HG03432 (cell line): ENCODE results near the gene FER.
"Not testable (repeated sequence)": the region's sequence is repeated elsewhere in the genome, so short reads cannot be mapped to it uniquely, and the experiment has no call there.

ENCODE experiments used
- ATAC-seq: cut with Tn5 transposase; IDR thresholded peaks from one replicate; pipeline ENCODE4 v1.9.1; 2021; ENCODE audit warnings: mild to moderate bottlenecking, moderate library complexity; ENCODE audit not compliant: unreplicated experiment

Gene FER

DNA sequence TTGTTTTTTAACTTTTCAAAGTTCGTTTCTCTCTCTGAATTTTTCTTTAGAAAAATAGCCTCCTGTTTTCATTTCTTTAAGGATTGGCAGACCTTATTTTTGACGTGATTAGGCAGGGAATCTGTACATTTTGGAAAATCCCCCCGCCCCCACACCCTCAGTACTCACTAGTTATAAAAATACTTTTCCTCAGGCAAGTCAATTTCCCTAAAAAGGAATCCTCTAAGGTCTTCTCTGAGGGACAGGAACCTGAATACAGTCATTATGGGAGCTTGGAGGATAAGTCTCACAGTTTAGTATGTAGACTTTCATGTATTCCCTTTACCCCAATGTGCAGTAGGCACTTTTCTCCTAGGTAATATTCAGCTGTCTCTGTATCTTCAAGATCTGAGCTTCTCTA, 3.9 kb upstream of the FER start:
- ATAC-seq: no peak

DNA sequence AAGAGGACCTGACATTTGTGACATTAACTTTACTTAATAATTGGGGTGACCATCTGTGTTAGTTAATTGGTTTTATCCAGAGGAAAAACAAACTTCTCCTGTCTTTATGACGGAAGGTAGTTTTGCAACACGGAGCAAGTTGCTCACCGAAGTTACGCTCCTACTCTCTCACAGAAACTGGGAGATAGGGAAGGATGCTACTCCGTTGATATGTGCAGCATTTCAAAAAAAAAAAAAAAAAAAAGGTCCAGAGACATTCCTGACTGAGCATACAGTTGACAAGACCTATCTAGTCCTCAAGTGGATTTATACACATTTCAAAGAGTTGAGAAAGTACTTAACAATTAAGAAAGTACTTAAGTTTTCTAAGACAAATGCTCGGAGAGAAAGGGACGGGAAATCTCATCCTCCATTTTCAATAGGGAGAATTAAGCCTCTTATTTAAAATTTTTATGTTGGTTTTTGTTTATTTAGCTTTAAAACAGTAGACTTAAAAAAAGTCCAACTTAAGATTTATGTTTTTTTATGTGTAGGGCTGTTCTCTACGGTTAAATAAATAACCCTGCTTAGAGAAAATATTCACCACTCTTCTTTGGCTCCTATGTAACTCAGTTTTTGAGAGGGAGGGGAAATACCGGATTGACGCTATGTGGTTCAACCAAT, 455 bp upstream of the FER start:
- no peak for ATAC-seq

DNA sequence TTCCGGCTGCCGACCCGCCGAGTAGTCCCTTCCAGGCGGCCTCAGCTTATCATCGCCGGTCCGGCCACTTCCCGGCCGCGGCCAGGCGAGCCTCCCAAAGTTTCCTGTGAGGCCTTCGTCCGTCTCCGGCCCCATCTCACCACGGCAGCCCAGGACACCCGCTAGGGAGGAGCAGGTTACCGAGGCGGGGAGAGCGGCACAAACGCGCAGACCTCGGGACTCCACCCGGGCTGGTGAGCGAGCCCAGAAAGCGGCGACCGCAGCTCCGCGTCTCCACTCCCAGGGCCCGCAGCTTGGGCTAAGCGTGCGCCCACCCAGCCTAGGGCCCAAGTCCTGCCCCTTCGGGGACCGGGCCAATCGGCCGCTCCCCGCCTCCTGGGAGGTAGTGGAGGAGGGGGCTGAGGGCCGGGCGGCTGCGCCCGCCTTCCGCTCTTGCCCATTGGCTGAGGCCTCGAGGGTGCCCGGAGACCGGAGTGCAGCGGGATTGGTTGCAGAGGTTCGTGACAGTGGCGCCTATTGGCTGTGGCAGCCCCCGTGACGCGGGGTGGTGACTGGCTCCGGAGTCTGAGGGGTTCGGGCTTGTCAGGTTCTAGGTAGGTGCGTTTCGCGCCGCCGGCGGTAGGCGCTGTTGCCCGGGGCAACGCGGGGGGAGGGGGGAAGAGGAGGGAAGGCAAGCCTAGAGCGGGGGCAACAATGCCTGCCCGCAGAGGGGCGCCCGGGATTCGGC, 867 bp downstream of the FER start:
- peak; percentile 96 for ATAC-seq

DNA sequence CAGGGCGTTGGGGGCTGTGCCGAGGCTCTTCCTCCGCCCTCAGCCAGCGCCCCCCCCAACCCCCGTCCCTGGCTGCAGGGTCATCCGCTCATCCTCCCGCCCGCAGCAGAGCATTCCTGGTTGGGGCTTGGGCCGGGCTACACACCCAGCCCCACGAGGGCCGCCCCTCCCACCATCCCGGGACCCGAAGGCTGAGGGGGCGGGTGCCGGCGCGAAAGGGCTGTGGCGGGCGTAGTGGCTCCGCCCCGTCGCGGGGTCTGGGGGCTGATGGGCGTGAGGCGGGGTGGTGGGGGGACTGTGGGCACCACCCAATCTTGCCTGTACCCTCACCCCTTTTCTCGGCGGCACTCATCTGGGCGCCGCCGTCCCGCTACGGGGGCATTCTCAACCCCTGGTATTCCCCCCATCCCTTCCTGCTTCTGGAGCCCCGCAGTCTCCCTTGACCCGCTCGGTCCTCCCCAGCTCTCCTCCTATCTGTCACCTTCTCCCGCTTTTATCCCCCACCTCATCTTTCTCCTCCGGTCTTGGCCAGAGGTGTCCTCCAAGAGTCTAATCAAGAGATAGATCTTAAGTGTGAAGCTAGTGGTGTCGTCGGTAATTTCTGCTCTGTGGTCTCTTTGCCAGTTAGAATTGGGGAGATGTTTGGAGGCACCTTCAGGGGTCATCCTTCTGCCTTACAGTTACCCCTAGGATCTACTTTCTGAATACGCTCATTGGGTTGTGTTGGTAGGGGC, 1.6 kb downstream of the FER start:
- ATAC-seq: peak; percentile 43

DNA sequence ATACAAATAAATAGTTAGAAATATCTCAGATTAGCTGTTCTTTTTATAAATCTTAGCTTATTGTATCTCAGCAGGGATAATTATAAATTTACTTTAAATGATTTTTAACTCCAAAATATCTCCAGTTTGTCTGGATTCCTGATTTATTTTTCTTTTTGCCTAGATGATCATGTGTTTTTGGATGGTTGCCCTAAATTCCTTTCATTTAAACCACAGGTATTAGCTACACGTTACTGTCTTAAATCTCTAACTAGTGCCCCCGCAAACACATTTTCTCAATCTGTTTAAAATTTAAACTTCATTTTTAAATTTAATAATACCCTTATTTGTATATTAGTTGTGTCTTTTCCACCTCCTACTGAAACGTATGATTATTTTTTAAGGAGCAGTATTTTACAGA, 5.6 kb downstream of the FER start:
- no peak for ATAC-seq

DNA sequence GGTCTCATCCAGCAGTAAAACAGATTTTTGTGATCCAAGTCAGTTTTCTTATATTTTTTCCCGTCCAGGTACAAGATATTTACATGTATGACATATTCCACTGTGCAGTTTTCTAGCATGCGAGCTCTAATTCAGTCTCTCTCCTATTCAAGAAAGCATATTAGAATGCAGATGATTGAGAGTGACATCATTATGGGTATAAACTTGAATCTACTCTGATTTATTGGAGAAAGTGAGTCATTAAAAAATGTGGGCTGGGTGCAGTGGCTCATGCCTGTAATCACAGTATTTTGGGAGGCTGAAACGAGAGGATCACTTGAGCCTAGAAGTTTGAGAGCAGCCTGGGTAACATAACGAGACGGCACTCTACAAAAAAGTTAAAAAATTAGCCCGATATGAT, 6.2 kb downstream of the FER start:
- ATAC-seq: no peak

DNA sequence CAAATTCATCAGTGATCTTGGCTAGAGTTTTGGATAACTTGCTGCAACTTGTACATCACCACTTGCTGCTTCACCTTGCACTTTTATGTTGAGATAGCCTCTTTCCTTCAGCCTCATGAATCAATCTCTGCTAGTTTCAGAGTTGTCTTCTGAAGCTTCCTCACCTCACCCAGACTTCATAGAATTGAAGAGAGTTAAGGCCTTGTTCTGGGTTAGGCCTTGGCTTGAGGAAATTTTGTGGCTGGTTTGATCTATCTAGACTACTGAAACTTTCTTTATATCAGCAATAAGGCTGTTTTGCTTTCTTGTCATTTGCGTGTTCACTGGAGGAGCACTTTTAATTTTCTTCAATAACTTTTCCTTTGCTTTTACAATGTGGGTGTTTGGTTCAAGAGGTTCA, 12.8 kb downstream of the FER start:
- ATAC-seq: no peak

DNA sequence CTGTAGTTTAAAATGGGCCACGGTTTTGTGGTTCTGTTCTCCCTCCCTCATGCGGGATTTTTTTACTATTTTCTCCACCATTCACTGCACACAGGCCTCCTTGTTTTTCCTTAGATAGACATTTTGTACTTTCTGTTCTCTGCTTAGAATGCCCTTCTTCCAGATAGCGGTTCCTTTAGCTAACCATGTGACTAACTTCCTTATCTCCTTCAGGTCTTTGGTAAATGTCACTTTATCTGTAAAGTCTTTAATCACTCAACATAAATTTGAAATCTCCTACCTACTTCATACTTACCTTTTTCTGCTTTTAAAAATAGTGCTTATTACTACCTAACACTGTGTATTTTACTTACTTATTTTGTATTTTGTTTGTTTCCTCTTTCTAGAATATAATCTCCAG, 15.0 kb downstream of the FER start:
- ATAC-seq: no peak

DNA sequence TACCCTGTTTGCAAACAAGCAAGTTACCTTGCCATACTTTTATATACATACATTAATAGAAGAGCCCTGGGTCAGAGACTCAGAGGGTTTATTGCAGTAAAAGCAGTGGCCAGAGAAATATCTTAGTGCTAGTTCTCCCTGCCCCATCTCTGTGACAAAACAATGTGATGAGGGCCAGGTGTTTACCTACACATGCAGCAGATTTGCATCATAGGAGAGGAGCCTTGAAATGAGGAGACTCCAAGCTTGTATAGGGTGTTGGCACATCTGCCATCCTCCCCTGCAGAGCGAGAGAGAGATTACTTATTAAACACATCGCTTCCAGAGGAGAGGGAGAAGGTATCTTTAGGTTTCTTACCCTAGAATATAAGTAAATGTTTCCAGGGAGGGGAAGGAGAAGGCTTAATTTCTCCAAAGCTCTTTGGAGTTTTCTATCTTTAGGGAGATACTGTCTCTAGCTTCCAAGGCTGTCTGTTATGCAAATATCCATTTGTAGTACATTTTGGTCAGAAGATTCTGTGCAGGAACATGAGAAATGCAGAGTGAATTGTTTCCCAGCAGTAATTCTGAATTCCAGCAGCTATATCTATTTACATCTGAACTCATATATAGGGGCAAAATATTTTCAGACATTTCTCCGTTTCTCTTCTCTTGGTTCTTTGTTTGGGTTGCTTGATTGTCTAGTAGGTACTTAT, 15.7 kb downstream of the FER start:
- ATAC-seq: no peak

DNA sequence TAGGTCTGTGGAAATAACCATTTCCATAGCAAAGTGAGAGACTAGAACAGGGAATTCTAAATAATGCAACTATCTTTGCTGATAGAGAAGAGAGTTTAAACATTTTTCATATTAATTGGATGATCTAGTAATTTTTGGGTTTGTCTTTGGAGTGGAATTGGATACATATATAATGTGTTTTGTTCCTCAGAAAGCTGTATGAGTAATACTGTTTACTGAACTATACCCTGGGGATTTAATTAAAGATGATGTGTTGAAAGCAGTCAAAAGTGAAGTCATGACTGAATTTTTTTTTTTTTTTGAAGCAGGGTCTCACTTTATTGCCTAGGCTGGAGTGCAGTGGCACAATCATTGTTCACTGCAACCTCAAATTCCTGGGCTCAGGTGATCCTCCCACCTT, 17.9 kb downstream of the FER start:
- no peak for ATAC-seq

DNA sequence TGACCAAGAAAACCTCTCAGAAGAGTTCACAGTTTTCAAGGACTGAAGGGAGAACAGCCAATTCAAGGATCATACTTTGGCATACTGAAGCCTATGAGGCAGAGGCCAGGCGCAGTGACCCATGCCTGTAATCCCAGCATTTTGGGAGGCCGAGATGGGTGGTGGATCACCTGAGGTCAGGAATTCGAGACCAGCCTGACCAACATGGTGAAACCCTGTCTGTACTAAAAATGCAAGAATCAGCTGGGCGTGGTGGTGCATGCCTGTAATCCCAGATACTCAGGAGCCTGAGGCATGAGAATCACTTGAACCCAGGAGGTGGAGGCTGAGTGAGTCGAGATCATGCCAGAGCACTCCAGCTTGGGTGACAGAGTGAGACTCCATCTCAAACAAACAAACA, 19.2 kb downstream of the FER start:
- not testable (repeated sequence) for ATAC-seq

DNA sequence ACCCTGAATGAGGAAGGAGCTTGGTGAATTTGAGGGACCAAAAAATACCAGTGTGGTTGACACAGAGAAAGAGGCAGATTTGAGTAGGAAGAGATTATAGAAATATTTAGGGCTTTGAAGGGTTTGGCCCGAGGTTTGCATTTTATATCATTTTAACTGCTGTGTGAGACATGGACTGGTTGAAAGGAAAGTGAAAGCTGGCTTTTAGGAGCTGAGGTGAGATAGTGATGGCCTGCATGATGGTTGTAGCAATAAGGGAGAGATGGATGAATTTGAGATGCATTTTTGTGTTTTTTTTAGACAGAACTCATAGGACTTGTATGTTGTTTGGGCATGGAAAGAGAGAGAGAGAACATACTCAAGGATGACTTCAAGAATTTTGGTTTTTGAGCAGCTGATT, 21.7 kb downstream of the FER start:
- peak; percentile 78 for ATAC-seq

DNA sequence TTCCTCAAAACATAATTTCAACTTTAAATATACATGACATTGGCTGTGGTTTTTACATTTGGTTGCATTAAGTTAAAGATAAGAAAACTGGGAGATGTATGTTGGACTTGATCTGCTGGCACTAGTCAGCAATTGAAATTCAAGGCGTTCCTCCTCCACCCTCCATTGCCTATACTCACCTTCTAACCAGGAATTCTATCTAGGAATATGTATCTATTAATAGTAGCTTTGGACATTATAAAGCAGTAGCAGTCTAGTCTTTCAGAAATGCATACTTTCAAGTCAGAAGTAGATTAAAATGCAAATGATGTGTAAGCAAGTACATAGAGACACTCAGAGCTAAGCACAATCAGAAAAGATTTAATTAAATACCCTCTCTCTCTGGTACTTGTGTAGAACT, 24.9 kb downstream of the FER start:
- ATAC-seq: no peak

DNA sequence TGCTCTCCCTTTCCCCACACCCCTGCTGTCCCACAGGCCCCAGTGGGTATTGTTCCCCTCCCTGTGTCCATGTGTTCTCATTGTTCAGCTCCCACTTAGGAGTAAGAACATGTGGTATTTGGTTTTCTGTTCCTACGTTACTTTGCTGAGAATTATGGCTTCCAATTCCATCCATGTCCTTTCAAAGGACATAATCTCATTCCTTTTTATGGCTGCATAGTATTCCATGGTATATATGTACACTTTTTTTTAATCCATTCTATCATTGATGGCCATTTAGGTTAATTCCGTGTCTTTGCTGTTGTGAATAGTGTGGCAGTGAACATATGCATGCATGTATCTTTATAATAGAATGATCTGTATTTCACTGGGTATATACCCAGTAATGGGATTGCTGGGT, 25.6 kb downstream of the FER start:
- ATAC-seq: no peak

DNA sequence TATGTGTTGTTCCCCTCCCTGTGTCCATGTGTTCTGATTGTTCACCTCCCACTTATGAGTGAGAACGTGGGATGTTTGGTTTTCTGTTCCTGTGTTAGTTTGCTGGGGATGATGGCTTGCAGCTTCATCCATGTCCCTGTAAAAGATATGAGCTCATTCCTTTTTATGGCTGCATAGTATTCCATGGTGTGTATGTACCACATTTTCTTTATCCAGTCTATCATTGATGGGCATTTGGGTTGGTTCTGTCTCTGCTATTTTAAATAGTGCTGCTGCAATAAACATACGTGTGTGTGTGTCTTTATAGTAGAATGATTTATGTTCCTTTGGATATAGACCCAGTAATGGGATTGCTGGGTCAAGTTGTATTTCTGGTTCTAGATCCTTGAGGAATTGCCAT, 26.4 kb downstream of the FER start:
- not testable (repeated sequence) for ATAC-seq

DNA sequence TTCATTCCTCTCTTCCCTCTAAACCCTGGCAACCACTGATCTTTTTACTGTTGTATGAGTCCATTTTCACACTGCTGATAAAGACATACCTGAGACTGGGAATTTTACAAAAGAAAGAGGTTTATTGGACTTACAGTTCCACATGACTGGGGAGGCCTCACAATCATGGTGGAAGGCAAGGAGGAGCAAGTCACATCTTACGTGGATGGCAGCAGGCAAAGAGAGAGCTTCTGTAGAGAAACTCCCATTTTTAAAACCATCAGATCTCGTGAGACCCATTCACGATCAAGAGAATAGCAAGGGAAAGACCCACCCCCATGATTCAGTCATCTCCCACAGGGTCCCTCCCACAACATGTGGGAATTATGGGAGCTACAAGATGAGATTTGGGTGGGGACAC, 29.9 kb downstream of the FER start:
- not testable (repeated sequence) for ATAC-seq

DNA sequence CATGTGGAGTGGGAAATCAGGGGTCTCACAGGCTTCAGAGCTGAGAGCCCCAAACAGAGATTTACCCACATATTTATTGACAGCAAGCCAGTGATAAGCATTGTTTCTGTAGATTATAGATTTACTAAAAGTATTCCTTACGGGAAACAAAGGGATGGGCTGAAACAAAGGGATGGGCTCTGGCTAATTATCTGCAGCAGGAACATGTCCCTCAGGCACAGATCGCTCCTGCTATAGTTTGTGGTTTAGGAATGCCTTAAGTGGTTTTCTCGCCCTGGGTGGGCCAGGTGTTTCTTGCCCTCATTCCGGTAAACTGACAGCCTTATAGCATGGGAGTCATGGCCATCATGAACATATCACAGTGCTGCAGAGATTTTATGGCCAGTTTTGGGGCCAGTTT, 36.9 kb downstream of the FER start:
- not testable (repeated sequence) for ATAC-seq

DNA sequence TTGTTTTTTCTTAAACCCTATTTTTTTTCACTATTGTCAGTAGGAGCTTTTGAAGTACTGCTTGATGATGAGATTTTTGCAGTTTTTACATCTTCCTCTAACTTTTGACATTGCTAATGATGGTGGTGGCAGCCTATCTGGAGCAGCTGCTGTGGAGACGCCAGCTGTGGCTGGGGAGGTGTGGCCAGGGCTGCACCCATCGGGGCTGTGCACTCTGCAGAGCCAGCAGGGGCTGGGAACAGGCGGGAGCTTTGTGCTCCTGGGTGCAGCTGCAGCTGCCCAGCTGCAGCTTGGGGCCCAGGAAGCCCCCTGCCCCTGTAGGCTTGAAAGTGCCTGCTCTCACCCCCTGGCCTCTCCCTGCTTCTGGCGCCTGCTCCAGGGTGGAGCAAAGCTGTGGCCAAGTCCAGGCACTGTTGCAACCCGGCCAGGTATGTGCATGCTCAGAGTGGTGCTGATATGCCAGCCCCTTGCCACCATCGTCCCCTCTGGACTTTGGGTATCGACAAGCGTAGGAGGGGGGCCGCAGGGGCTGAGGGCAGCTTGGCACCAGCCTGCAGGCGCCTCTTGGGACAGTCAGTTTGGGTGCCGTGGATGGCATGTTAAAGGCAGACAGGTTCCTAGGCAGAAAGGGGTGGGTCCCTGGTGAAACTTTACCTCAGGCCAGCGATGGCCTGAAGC, 39.2 kb downstream of the FER start:
- ATAC-seq: no peak

DNA sequence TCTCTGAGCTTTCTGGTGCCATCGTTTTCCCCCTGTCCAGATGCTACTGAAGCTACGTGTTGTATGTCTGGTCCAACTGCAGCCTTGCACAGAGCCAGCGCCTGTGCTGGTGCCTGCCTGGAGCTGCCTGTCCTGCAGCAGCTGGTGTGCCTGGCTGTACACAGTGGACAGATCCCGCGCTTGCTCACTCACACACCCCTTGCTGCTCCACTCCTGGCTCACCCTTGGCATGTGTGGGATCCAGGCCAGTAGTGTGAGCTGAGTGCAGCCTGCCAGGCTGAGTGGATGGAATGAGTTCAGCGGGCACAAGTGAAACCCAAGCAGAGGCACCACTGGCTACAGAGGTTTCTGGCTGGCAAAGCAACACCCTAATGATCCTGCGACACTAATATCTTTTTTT, 40.4 kb downstream of the FER start:
- no peak for ATAC-seq

DNA sequence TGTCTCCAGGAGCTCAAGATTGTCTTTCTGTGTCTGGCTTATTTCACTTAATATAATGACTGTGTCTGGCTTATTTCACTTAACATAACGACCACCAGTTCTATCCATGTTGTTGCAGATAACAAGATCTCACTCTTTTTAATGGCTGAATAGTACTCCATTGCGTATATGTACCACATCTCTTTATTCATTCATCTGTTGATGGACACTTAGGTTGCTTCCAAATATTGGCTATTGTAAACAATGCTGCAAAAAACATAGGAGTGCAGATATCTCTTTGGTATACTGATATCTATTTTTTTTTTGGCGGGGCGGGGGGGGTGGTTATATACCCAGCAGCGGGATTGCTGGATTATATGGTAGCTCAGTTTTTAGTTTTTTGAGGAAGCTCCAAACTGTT, 45.5 kb downstream of the FER start:
- no peak for ATAC-seq

DNA sequence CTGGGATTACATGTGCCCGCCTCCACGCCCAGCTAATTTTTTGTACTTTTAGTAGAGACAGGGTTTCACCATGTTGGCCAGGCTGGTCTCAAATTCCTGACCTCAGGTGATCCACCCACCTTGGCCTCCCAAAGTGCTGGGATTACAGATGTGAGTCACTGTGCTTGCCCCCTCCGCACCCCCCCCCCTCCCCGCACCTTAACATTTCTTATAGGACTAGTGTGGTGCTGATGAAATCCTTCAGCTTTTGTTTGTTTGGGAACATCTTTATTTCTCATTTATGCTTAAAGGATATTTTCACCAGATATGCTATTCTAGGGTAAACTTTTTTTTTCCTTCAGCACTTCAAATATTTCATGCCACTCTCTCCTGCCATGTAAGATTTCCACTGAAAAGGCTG, 46.7 kb downstream of the FER start:
- ATAC-seq: not testable (repeated sequence)
